BJ (cell line): ENCODE measurements around the gene GHRL. TPM values are rescaled to one million over a fixed set of nuclear protein-coding genes. Genes with fewer than 3 reads are reported as not detected.

Source experiments
- CTCF ChIA-PET: fragments of 350-600 bp; formaldehyde crosslinking; extraction: SDS; loops from one replicate; lab custom pipeline; 2021; ENCODE audit warnings: antibody characterized with exemption, inconsistent platforms; lab: Yijun Ruan, JAX
- POLR2A ChIA-PET: fragments of 300-600 bp; sonication (Branson Sonifier 250); formaldehyde crosslinking; extraction: SDS; loops from one replicate; lab custom pipeline; 2021; ENCODE audit warnings: antibody characterized with exemption; lab: Charles Lee
- DNase-seq: peaks from one replicate; pipeline ENCODE4 v3.0.0-alpha.2; 2011; ENCODE audit warnings: low read depth
- H3K27me3 ChIP-seq: 2 replicates; pipeline ENCODE4 v1.6.0; 2011; ENCODE audit warnings: low read length; ENCODE audit not compliant: control insufficient read depth, insufficient read depth
- H3K36me3 ChIP-seq: 2 replicates; pipeline ENCODE4 v1.5.1; 2011; ENCODE audit warnings: low read length; ENCODE audit not compliant: control insufficient read depth, insufficient read depth
- H3K4me3 ChIP-seq: 2 replicates; pipeline ENCODE4 v1.5.1; 2011; ENCODE audit warnings: low read depth, mild to moderate bottlenecking, control low read depth, low read length
- polyA plus RNA-seq: library from polyadenylated mRNA; depleted of rRNA; stranded (reverse); fragments of >200 nt; gene quantifications from 2 replicates; pipeline ENCODE4 v1.2.3, GENCODE V29; 2011
- TF ChIP-seq, protein P1 (sequence below): IDR thresholded peaks from 2 replicates; pipeline ENCODE4 v1.5.1; 2011; ENCODE audit warnings: low read depth, mild to moderate bottlenecking, control low read depth, inconsistent platforms, low read length, moderate library complexity; ENCODE audit not compliant: insufficient read depth

The GHRL gene
- polyA plus RNA-seq, 1 experiment = not detected

DNA sequence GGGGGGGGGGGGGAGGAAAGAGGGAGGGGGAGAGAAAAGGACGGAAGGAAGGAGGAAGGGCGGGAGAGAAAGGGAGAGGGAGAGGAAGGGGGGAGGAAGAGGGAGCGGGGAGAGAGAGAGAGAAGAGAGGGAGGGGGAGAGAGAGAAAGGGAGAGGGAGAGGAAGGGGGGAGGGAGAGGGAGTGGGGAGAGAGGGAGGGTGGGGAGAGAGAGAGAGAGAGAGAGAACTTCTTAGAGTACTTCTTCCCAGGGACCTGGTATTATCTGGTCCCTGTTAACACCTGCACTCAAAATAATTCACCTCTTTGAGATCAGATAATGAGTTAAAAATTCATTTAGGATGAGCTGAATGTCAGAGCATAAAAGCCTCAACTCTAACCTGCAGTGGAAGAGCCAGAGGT, 27.1 kb upstream of the GHRL start:
- peak overlapping the region; percentile 96 for H3K4me3 ChIP-seq
- H3K27me3 ChIP-seq = peaks cover 2% of the 10 kb centered on the region
- TF ChIP-seq, protein P1, sequence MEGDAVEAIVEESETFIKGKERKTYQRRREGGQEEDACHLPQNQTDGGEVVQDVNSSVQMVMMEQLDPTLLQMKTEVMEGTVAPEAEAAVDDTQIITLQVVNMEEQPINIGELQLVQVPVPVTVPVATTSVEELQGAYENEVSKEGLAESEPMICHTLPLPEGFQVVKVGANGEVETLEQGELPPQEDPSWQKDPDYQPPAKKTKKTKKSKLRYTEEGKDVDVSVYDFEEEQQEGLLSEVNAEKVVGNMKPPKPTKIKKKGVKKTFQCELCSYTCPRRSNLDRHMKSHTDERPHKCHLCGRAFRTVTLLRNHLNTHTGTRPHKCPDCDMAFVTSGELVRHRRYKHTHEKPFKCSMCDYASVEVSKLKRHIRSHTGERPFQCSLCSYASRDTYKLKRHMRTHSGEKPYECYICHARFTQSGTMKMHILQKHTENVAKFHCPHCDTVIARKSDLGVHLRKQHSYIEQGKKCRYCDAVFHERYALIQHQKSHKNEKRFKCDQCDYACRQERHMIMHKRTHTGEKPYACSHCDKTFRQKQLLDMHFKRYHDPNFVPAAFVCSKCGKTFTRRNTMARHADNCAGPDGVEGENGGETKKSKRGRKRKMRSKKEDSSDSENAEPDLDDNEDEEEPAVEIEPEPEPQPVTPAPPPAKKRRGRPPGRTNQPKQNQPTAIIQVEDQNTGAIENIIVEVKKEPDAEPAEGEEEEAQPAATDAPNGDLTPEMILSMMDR = no peak
- peaks cover 24% of the 10 kb centered on the region for H3K36me3 ChIP-seq
- CTCF ChIA-PET = interaction anchor here (1.3 kb wide), 1 partner anchor 7 kb away, joined by 4 read pairs; no protein-coding TSS in a partner anchor
- POLR2A ChIA-PET = no interaction called here
- no peak for DNase-seq

DNA sequence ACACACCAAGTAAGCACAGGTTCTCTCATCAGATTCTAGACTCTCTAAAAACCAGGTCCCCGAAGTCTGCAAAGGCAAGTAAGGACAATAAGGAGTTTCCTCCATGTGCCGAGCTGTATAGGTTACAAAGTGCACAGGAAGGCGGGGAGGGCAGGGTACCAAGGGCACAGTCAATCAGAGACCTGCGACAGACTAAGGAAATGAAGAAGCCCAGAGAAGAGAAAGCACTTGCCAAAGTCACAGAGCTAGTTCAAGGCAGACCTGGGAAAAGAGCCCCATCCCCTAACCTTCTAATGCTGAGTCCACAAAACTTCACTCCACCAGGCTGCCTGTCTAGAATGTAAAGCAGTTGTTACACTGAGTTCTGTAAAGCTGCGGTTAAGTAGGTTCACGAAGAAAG, 26.5 kb upstream of the GHRL start:
- Histone ChIP-seq H3K36me3 (peaks cover 26% of the 10 kb centered on the region), H3K27me3 (peaks cover 2% of the 10 kb centered on the region; the same call in 1 of the 2 replicates), H3K4me3 (peak overlapping the region; percentile 96)
- TF ChIP-seq, protein P1 = no peak
- CTCF ChIA-PET = no interaction called here
- POLR2A ChIA-PET = interaction anchor here (0.6 kb wide), 1 partner anchor 1008 kb away, joined by 5 read pairs; no protein-coding TSS in a partner anchor
- no peak for DNase-seq

DNA sequence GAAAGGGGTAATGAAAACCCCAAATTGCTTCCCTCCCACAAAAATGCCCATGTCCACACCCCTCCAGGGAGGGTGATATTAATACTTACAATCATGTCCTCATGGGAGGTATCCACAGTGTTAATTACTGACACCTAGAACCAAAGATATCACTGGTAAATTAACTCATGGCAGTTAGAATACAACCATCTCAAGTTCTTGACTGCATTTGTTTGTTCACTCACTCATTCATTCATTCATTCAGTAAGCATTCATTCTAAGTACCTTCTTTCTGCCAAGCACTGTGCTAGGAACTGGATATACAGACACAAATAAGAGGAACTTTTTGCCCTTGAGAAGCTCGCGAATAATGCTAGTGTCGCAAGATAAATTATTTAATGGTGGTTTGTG, 25.2 kb upstream of the GHRL start:
- TF ChIP-seq, protein P1 = no peak
- Histone ChIP-seq H3K4me3 (no peak overlapping the region), H3K27me3 (no peaks in the 10 kb centered on the region), H3K36me3 (peaks cover 31% of the 10 kb centered on the region)
- no peak for DNase-seq
- ChIA-PET POLR2A (no interaction called here), CTCF (no interaction called here)

DNA sequence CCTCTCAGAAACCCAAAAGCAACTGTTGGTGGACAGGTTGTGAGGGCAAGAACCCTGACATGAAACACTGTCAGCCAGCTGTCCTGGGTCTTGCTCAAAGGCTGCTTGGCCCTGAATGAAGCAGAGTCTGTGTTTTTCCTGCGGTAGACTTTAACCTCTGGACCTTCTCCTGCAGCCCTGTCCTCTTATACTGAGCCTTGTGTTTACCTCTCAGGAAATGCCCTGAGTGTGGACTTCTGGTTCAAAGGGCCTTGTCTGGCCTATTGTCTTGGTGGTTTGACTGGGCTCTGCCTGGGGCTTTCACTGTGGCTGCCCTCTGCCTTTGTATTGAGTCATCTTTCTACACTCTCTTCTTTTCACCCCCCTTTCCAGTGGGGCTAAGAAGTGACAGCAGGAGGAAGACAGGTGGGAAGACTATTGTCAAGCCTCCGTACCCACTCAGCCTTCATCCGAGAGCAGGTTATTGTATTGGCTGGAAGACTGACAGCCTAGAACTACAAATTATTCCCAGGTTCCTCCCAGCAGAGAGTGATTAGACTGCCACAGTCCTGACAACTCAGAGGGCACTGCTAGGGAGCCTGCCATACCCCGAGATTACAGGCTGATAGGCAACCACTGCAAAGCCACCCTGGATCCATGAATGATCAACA, 24.7 kb upstream of the GHRL start:
- H3K4me3 ChIP-seq = no peak overlapping the region
- no peaks in the 10 kb centered on the region for H3K27me3 ChIP-seq
- ChIA-PET POLR2A (no interaction called here), CTCF (no interaction called here)
- H3K36me3 ChIP-seq = peaks cover 35% of the 10 kb centered on the region
- TF ChIP-seq, protein P1 = no peak
- no peak for DNase-seq

DNA sequence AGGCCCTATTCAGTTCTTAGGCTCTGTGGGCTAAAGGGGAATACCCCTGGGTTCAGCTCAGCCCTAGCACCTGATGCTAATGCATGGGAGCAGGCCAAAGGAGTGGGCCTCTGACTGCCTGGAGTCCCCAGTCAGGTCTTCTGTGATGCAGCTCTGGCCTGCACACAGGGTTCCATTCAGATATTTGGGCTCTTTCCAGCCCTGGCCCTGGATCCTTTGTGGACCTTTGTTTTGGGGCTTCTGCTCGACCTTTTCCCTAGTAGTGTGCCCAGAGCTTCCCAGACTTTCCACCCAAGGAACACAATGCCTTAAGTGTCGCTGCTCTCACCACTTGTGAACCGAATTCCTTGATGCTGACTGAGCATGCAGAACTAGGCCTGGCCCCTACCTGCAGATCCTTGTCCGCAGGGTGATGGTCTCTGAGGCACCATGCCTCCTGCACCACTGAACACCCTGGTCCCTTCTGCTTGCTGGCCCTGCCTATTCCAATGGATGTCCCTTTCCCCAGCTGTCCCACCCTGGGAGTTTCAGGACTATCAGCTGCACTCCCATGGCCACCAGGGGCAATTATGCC, 23.1 kb upstream of the GHRL start:
- Histone ChIP-seq H3K4me3 (no peak overlapping the region), H3K36me3 (peaks cover 41% of the 10 kb centered on the region), H3K27me3 (no peaks in the 10 kb centered on the region)
- ChIA-PET POLR2A (no interaction called here), CTCF (interaction anchor here (1.0 kb wide), 1 partner anchor 28 kb away, joined by 3 read pairs; no protein-coding TSS in a partner anchor)
- TF ChIP-seq, protein P1 = no peak
- DNase-seq = no peak
